ENCODE measurements around the gene LUC7L. TPM values are rescaled to one million over a fixed set of nuclear protein-coding genes. Genes with fewer than 3 reads are reported as not detected.

LUC7L gene
- total RNA-seq, 1 experiment from 2014 or later: 137 TPM

DNA sequence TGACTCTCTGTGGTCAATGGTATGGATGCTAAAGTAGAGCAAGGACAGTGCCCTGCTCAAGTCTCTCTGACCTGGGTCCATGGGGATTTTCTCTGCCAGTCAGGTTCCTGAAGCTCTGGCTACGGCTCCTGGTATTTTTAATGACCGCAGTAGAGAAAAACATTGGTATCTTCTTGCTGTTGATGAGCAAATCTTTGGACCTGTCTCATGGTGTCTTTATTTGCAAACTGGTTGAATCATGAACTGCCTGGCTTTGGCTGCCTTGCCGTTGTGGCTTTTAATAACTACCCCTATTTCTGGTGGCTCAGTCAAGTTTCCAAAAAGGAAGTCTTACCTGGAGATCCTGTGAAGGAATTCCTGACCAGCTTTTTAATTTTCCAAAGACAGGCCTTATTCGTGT is 14.1 kb upstream of the LUC7L start:
- H3K4ac ChIP-seq (ENCODE audit: low read depth, low read length): no peak overlapping the region
- Mint-ChIP-seq H3K4me3 (no peak overlapping the region), H3K27me3 (ENCODE audit: low read depth) (no peaks in the 10 kb centered on the region), H3K9me3 (no peaks in the 10 kb centered on the region), H3K4me1 (peaks cover 2 to 3% of the 10 kb centered on the region in 2 experiments; a peak in 3 of 4 replicates), H3K27ac (peak overlapping the region in 2 of 3 experiments; percentile 37 to 61; a peak in 2 of 7 replicates), H3K36me3 (ENCODE audit: insufficient read depth in 1 of 3, low read depth in 3 of 3) (peaks cover 0 to 5% (median 0%) of the 10 kb centered on the region in 3 experiments; a peak in 2 of 7 replicates)
- peaks cover 12% of the 10 kb centered on the region for H3K79me1 ChIP-seq (ENCODE audit: insufficient read depth, low read depth, low read length, poor library complexity, severe bottlenecking)
- no peak overlapping the region for H2BK12ac ChIP-seq (ENCODE audit: insufficient read length, low read depth, low read length)
- H3T11ph ChIP-seq (ENCODE audit: low read length): no peak overlapping the region
- H3K23ac ChIP-seq (ENCODE audit: insufficient read length, low read depth, low read length): no peak overlapping the region
- H2AFZ ChIP-seq (ENCODE audit: low read length): no peak overlapping the region
- no peaks in the 10 kb centered on the region for H3K23me2 ChIP-seq (ENCODE audit: insufficient read length, low read depth, low read length, poor library complexity, severe bottlenecking)
- no peak overlapping the region for H4K91ac ChIP-seq (ENCODE audit: insufficient read length, low read depth, low read length)
- no peak overlapping the region for H3K18ac ChIP-seq (ENCODE audit: insufficient read length, low read depth, low read length)
- H3K9ac ChIP-seq (ENCODE audit: extremely low read depth, insufficient read length, low read length): no peak overlapping the region
- H3K14ac ChIP-seq (ENCODE audit: insufficient read depth, low read length): no peak overlapping the region
- no peak overlapping the region for H4K5ac ChIP-seq (ENCODE audit: insufficient read length, low read depth, low read length)
- no peaks in the 10 kb centered on the region for H3K4me1 ChIP-seq (ENCODE audit: insufficient read depth, low read length)
- no peak overlapping the region for H2BK15ac ChIP-seq (ENCODE audit: low read depth, low read length)
- H3K56ac ChIP-seq (ENCODE audit: insufficient read length, low read depth, low read length): no peak overlapping the region
- no peaks in the 10 kb centered on the region for H3K27me3 ChIP-seq (ENCODE audit: insufficient read depth, low read length)
- H2AK5ac ChIP-seq (ENCODE audit: insufficient read length, low read length): no peak overlapping the region
- no peak overlapping the region for H2BK5ac ChIP-seq (ENCODE audit: insufficient read length, low read length)
- TF ChIP-seq, protein P1, sequence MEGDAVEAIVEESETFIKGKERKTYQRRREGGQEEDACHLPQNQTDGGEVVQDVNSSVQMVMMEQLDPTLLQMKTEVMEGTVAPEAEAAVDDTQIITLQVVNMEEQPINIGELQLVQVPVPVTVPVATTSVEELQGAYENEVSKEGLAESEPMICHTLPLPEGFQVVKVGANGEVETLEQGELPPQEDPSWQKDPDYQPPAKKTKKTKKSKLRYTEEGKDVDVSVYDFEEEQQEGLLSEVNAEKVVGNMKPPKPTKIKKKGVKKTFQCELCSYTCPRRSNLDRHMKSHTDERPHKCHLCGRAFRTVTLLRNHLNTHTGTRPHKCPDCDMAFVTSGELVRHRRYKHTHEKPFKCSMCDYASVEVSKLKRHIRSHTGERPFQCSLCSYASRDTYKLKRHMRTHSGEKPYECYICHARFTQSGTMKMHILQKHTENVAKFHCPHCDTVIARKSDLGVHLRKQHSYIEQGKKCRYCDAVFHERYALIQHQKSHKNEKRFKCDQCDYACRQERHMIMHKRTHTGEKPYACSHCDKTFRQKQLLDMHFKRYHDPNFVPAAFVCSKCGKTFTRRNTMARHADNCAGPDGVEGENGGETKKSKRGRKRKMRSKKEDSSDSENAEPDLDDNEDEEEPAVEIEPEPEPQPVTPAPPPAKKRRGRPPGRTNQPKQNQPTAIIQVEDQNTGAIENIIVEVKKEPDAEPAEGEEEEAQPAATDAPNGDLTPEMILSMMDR (conservative IDR thresholded peaks at IDR 0.05): no peak
- DNase-seq: no peak
- H2BK20ac ChIP-seq (ENCODE audit: low read depth, low read length, poor library complexity, severe bottlenecking): no peak overlapping the region
- H3K79me2 ChIP-seq (ENCODE audit: insufficient read depth, low read length): no peaks in the 10 kb centered on the region; the same call in 1 of the 2 replicates
- H3K9me3 ChIP-seq (ENCODE audit: control insufficient read depth, low read depth, low read length): no peaks in the 10 kb centered on the region
- WGBS (ENCODE audit: extremely low coverage, insufficient read length, low lambda C conversion rate): no CpG with 5 or more reads among the region's 4 CpGs
- H3K27ac ChIP-seq (ENCODE audit: insufficient read length, low read depth, low read length): no peak overlapping the region
- no peak overlapping the region for H3K4me2 ChIP-seq (ENCODE audit: insufficient read depth, insufficient read length, low read length)
- H4K8ac ChIP-seq (replicated peaks; ENCODE audit: insufficient read length, low read depth, low read length): no peak overlapping the region
- no peak overlapping the region for H2BK120ac ChIP-seq (ENCODE audit: low read depth, low read length, poor library complexity, severe bottlenecking)
- no peaks in the 10 kb centered on the region for H4K20me1 ChIP-seq (ENCODE audit: control insufficient read depth, insufficient read depth, insufficient read length)
